Transverse colon (tissue), 4 donors: ENCODE data around the gene FBLN5. TPM values are rescaled to one million over a fixed set of nuclear protein-coding genes. Genes with fewer than 3 reads are reported as not detected.

ENCODE experiments used
- DNase-seq: peaks from one replicate; pipeline ENCODE4 v3.0.0-alpha.2; 2019
- H3K27ac ChIP-seq, 4 donors: fragments of 200-600 bp; sonication (generic); 2 replicates each; pipeline ENCODE4 v1.5.1; 2016 to 2018; ENCODE audit warnings: inconsistent platforms in 4 of 4
- H3K27me3 ChIP-seq: fragments of 200-600 bp; sonication (generic); 2 replicates; pipeline ENCODE4 v1.5.1; 2017; ENCODE audit warnings: inconsistent platforms
- H3K36me3 ChIP-seq, 4 donors: fragments of 200-600 bp; sonication (generic); 2 replicates each; pipeline ENCODE4 v1.5.1; 2017 to 2019; ENCODE audit warnings: inconsistent platforms in 4 of 4
- H3K4me1 ChIP-seq, 4 donors: fragments of 200-600 bp; sonication (generic); 2 replicates each; pipeline ENCODE4 v1.5.1; 2017 to 2020; ENCODE audit warnings: inconsistent platforms in 4 of 4
- H3K4me3 ChIP-seq, 4 donors: fragments of 200-600 bp; sonication (generic); 1 replicate in 1 of 4; 2 replicates in 3 of 4; pipeline versions ENCODE4 v1.5.1 to v1.6.1; 2017 to 2019; ENCODE audit warnings: inconsistent platforms in 4 of 4
- H3K9me3 ChIP-seq, 2 donors: fragments of 200-600 bp; sonication (generic); 2 replicates each; pipeline ENCODE4 v1.5.1; 2017 to 2019; ENCODE audit warnings: inconsistent platforms in 2 of 2
- EP300 ChIP-seq: sonication (generic); formaldehyde crosslinking; IDR thresholded peaks from one replicate; pipeline ENCODE4 v1.6.1; 2017; ENCODE audit warnings: antibody characterized with exemption, low read depth
- POLR2A ChIP-seq: fragments of 450-650 bp; IDR thresholded peaks from one replicate; pipeline ENCODE4 v1.6.1; 2016; ENCODE audit warnings: antibody characterized with exemption, mild to moderate bottlenecking, moderate library complexity
- POLR2AphosphoS5 ChIP-seq, 3 donors: sonication (generic); formaldehyde crosslinking; IDR thresholded peaks; one replicate each; pipeline ENCODE4 v1.6.1; 2016; ENCODE audit warnings: antibody characterized with exemption in 3 of 3
- WGBS, 2 donors: methylation state at CpG; one replicate each; pipeline ENCODE4 v1.1.5; 2018; ENCODE audit warnings: low coverage in 1 of 2; 5-methylcytosine and 5-hydroxymethylcytosine counted together
- in situ Hi-C, 4 donors: fragments of 200-750 bp; cut with MboI; loops; one replicate each; pipeline versions ENCODE4 v1.15.0 to v1.15.1; 2017; ENCODE audit warnings: low sequenced_read_pairs in 3 of 4, low pct_ligation_motif_present in 1 of 4, low pct_unique_long_range_greater_than_20kb in 1 of 4
- intact Hi-C: fragments of 100-400 bp; cut with DNase I; formaldehyde crosslinking; loops from one replicate; pipeline ENCODE4 v1.15.1; 2023; ENCODE audit warnings: low total_unique reads
- total RNA-seq, 4 donors: library from RNA; depleted of rRNA; stranded (reverse); fragments of >200 nt; gene quantifications; one replicate each; pipeline ENCODE4 v1.1.0, GENCODE V29; 2016
- TF ChIP-seq, protein P1 (sequence below), 5 experiments: fragments of 200-600 bp in 3 of 5; fragments of 450-650 bp in 2 of 5; sonication (generic) in 3 of 5; IDR thresholded peaks; 1 replicate in 2 of 5; 2 replicates in 3 of 5; pipeline ENCODE4 v1.5.1; 2016 to 2017; ENCODE audit warnings: antibody characterized with exemption in 5 of 5, inconsistent platforms in 3 of 5, mild to moderate bottlenecking in 2 of 5, moderate library complexity in 1 of 5

The FBLN5 gene
- total RNA-seq, 4 donors from 2014 or later = 14.6 to 120 (median 38.7) TPM

DNA sequence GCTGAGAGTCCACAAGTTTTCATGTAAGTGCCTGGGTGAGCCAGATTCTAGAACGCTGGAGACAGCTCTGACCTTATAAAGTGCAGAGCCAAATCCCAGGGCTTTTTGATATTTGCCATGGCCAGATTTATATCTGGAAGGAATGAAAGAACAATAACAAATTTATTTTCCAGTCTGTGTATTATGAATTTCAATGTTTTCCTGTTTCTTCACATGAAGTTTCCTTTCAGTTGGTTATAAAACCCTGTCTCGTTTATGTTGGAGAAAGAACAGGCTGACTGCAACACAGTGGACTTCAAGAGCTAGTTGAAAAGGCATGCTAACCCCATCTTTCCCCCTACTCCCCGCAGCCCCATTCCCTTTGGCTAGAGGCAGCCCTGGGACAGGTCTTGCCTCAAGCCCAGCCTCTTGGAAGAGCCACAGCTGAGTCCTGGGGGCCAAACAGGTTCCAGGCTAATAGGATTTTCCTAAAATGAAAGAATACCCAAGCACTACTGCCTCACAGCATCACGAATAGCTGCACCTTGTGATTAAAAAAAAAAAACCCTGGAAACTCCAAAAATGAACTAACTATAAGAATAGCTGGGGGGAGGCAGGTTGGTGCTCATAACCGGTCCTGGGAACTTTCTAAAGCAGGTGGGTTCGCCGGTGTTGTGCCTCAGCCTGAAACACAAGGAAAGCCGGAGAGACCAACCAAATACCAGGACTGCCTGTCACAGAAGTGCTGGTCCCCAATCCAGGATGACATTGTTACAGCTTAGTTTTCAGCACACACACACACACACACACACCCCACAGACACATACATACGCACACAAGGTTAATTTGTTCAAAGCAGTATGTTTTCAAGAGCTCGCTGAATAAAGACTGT lies 1.5 kb downstream of the FBLN5 start:
- no peaks in the 10 kb centered on the region for H3K36me3 ChIP-seq
- intact Hi-C loops (no loop called here), in situ Hi-C loops (no loop called here)

GRCh38 chr14:91942946-91943345 lies 4.5 kb downstream of the FBLN5 start:
- WGBS, 2 donors = 95 to 96% methylated on average over 4 to 9 of the region's 9 CpGs
- in situ Hi-C loops = no loop called here

More for the DNA sequence above, 1.5 kb downstream of the FBLN5 start:
- 33 to 61% methylated on average over 2 to 10 of the region's 10 CpGs for WGBS, 2 donors
- TF ChIP-seq POLR2AphosphoS5 (IDR thresholded peaks at IDR 0.05) (no peak), POLR2A (no peak)
- TF ChIP-seq, protein P1, sequence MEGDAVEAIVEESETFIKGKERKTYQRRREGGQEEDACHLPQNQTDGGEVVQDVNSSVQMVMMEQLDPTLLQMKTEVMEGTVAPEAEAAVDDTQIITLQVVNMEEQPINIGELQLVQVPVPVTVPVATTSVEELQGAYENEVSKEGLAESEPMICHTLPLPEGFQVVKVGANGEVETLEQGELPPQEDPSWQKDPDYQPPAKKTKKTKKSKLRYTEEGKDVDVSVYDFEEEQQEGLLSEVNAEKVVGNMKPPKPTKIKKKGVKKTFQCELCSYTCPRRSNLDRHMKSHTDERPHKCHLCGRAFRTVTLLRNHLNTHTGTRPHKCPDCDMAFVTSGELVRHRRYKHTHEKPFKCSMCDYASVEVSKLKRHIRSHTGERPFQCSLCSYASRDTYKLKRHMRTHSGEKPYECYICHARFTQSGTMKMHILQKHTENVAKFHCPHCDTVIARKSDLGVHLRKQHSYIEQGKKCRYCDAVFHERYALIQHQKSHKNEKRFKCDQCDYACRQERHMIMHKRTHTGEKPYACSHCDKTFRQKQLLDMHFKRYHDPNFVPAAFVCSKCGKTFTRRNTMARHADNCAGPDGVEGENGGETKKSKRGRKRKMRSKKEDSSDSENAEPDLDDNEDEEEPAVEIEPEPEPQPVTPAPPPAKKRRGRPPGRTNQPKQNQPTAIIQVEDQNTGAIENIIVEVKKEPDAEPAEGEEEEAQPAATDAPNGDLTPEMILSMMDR (IDR thresholded peaks at IDR 0.05) = no peak
- Histone ChIP-seq H3K27ac (peak overlapping the region; percentile 63 to 81 (median 68)), H3K4me3 (peak overlapping the region; percentile 11 to 59 (median 49)), H3K27me3 (peaks cover 38% of the 10 kb centered on the region), H3K9me3 (no peaks in the 10 kb centered on the region), H3K4me1 (peaks cover 0 to 8% (median 2%) of the 10 kb centered on the region in 4 donors)
- DNase-seq = no peak

DNA sequence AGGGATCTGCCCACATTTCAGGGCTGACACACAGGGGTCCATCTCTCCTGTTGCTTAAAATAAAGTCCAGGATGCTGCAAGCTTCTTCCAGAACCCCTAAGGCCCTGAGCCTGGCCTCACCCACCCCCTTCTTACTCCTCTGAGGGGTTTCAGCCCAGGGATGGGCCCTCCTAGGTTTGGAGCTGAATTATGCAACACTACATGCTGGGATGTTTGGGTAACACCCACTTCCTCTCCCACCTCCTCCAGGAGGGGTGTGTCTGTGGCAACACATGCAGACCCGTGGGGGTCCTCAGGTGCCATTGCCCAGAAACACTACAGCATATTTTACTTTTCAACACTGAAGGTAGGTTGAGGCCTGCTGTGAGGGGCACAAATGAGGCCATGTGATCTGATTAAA lies 5.4 kb downstream of the FBLN5 start:
- H3K4me1 ChIP-seq = peaks cover 0 to 4% (median 0%) of the 10 kb centered on the region in 4 donors
- WGBS, 2 donors = 23% methylated on average over 1 of the region's 1 CpG; no CpG with 5 or more reads in 1 of the 2 donors
- intact Hi-C loops (no loop called here), in situ Hi-C loops (no loop called here)
- no peaks in the 10 kb centered on the region for H3K9me3 ChIP-seq
- peaks cover 21% of the 10 kb centered on the region for H3K27me3 ChIP-seq
- H3K36me3 ChIP-seq = no peaks in the 10 kb centered on the region
- no peak for DNase-seq
- TF ChIP-seq, protein P1 (IDR thresholded peaks at IDR 0.05) = no peak
- TF ChIP-seq EP300 (no peak), POLR2A (no peak), POLR2AphosphoS5 (IDR thresholded peaks at IDR 0.05) (no peak)
- no peak overlapping the region for H3K27ac ChIP-seq
- no peak overlapping the region for H3K4me3 ChIP-seq

More at GRCh38 chr14:91942946-91943345, 4.5 kb downstream of the FBLN5 start:
- Histone ChIP-seq H3K27ac (no peak overlapping the region), H3K27me3 (peaks cover 30% of the 10 kb centered on the region), H3K9me3 (no peaks in the 10 kb centered on the region), H3K4me3 (no peak overlapping the region), H3K36me3 (no peaks in the 10 kb centered on the region), H3K4me1 (peaks cover 0 to 6% (median 2%) of the 10 kb centered on the region in 4 donors)
- DNase-seq = no peak
- TF ChIP-seq POLR2AphosphoS5 (IDR thresholded peaks at IDR 0.05) = no peak
- TF ChIP-seq EP300 = no peak
- TF ChIP-seq, protein P1 (IDR thresholded peaks at IDR 0.05) = no peak
- TF ChIP-seq POLR2A = no peak
- intact Hi-C loops = no loop called here

DNA sequence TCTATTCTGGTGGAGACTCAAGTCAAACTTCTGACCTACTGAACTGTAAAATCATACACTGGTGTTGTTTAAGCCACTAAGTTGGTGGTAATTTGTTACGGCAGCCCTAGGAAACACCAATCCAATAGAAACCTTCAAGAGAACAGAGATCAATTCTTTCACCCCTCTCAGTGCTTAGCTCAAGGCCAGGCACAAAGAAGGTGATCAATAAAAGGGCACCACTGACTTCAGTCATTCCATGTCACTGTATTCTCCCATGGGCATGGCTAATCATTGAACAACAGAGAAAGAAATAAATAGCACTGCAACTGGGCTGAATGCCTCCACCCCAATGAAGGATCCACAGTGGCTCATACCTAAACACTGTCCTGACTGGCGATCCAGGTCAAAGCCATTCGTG lies 7.3 kb downstream of the FBLN5 start:
- Histone ChIP-seq H3K27ac (no peak overlapping the region), H3K27me3 (peaks cover 2% of the 10 kb centered on the region), H3K9me3 (no peaks in the 10 kb centered on the region), H3K4me3 (no peak overlapping the region), H3K36me3 (no peaks in the 10 kb centered on the region), H3K4me1 (no peaks in the 10 kb centered on the region)
- no peak for DNase-seq
- TF ChIP-seq, protein P1 (IDR thresholded peaks at IDR 0.05) = no peak
- TF ChIP-seq POLR2AphosphoS5 (IDR thresholded peaks at IDR 0.05) (no peak), POLR2A (no peak), EP300 (no peak)
- in situ Hi-C loops = no loop called here
- WGBS, 2 donors = 83 to 88% methylated on average over 2 to 3 of the region's 3 CpGs
- intact Hi-C loops = no loop called here
